ENCODE data around the gene RCOR1.
"Not testable (repeated sequence)": the region's sequence is repeated elsewhere in the genome, so short reads cannot be mapped to it uniquely, and the experiment has no call there.

DNA sequence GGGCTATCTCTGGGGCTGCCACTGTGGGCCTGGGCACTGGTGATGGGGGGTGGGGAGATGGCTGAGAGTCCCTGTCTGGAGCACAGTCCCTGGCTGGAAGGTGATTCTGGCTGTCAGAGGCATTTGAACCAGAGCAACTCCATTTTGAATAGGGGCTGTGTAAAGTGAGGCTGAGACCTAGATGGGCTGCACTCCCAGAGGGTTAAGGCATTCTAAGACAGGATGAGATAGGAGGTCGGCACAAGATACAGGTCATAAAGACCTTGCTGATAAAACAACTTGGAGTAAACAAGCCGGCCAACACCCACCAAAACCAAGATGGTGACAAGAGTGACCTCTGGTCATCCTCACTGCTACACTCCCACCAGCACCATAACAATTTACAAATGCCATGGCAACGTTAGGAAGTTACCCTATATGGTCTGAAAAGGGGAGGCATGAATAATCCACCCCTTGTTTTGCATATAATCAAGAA is 41.5 kb upstream of the RCOR1 start:
- TF ChIP-seq, protein P1, sequence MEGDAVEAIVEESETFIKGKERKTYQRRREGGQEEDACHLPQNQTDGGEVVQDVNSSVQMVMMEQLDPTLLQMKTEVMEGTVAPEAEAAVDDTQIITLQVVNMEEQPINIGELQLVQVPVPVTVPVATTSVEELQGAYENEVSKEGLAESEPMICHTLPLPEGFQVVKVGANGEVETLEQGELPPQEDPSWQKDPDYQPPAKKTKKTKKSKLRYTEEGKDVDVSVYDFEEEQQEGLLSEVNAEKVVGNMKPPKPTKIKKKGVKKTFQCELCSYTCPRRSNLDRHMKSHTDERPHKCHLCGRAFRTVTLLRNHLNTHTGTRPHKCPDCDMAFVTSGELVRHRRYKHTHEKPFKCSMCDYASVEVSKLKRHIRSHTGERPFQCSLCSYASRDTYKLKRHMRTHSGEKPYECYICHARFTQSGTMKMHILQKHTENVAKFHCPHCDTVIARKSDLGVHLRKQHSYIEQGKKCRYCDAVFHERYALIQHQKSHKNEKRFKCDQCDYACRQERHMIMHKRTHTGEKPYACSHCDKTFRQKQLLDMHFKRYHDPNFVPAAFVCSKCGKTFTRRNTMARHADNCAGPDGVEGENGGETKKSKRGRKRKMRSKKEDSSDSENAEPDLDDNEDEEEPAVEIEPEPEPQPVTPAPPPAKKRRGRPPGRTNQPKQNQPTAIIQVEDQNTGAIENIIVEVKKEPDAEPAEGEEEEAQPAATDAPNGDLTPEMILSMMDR (IDR thresholded peaks at IDR 0.05 in 8 of 11, conservative IDR thresholded peaks at IDR 0.05 in 3 of 11), result not testable (repeated sequence)
- not testable (repeated sequence) for TF ChIP-seq POLR2AphosphoS5 (IDR thresholded peaks at IDR 0.05)
